ENCODE measurements around the gene ARVCF. TPM values are rescaled to one million over a fixed set of nuclear protein-coding genes. Genes with fewer than 3 reads are reported as not detected.

The ARVCF gene
- total RNA-seq, 3 donors from 2014 or later (not counting 1 experiment from before 2014, with no cell fraction given), result 37.8 to 62.0 (median 38.7) TPM

- peak overlapping the region; percentile 68 for H3K4me3 ChIP-seq (ENCODE audit: low read length)
- WGBS (ENCODE audit: insufficient coverage), result 80% methylated on average over 8 of the region's 8 CpGs
- H3K4me1 Mint-ChIP-seq, result peaks cover 24 to 51% of the 10 kb centered on the region in 2 donors
- H3K9me3 ChIP-seq (ENCODE audit: control insufficient read depth, insufficient read depth, low read length), result no peaks in the 10 kb centered on the region
- no peaks in the 10 kb centered on the region for H3K9me3 Mint-ChIP-seq
- peak overlapping the region; percentile 94 for H3K4me3 Mint-ChIP-seq
- DNase-seq, result no peak
- H3K4me1 ChIP-seq (ENCODE audit: control insufficient read depth, insufficient read depth, low read length), result peaks cover 48% of the 10 kb centered on the region
- peak overlapping the region; percentile 84 to 87 for H3K27ac Mint-ChIP-seq
- peaks cover 2% of the 10 kb centered on the region for H3K36me3 ChIP-seq (ENCODE audit: control insufficient read depth, insufficient read depth, low read length)
- H3K27me3 Mint-ChIP-seq (ENCODE audit: low read depth in 2 of 2), result no peaks in the 10 kb centered on the region
- no peaks in the 10 kb centered on the region for H3K36me3 Mint-ChIP-seq
- no peaks in the 10 kb centered on the region for H3K27me3 ChIP-seq (ENCODE audit: control insufficient read depth, insufficient read depth, low read length)
- intact Hi-C loops (cut with micrococcal nuclease), result loop anchor here (2.0 kb wide), 2 partner anchors 49 to 61 kb away; partner anchors contain the start of gene DGCR8
- TF ChIP-seq CTCF (IDR thresholded peaks at IDR 0.05), result no peak
- H3K27ac ChIP-seq (ENCODE audit: low read length), result peak overlapping the region; percentile 87
- ATAC-seq, result no peak
Observed at GRCh38 chr22:20019661-20020532, 3.3 kb upstream of the ARVCF start.

DNA sequence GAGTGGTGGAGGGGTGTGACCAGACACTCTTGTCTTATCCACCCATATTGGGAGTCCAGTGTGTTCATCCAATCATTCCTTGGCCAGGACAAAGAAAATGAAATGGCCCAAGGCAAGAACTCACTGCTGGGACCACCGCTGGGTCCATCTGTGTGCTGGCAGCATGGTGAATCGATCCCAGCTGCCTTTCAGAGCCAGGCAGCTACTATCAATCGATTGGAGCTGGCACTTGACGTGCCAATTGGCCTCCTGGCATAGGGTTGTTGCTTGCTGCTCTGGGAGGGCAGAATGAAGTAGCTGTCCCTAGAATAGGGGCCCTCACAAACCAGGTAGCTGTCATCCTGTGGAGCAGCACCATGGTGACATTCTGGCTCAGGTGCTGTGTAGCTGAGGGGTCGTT lies 1.4 kb upstream of the ARVCF start:
- Histone ChIP-seq H3K27me3 (ENCODE audit: control insufficient read depth, insufficient read depth, low read length) (no peaks in the 10 kb centered on the region), H3K9me3 (ENCODE audit: control insufficient read depth, insufficient read depth, low read length) (no peaks in the 10 kb centered on the region), H3K27ac (ENCODE audit: low read length) (no peak overlapping the region), H3K4me1 (ENCODE audit: control insufficient read depth, insufficient read depth, low read length) (peaks cover 52% of the 10 kb centered on the region), H3K36me3 (ENCODE audit: control insufficient read depth, insufficient read depth, low read length) (no peaks in the 10 kb centered on the region), H3K4me3 (ENCODE audit: low read length) (no peak overlapping the region)
- H3K4me3 Mint-ChIP-seq, result peak overlapping the region; percentile 92
- H3K9me3 Mint-ChIP-seq, result no peaks in the 10 kb centered on the region
- no peaks in the 10 kb centered on the region for H3K27me3 Mint-ChIP-seq (ENCODE audit: low read depth in 2 of 2)
- ATAC-seq (no peak), DNase-seq (no peak)
- intact Hi-C loops (cut with micrococcal nuclease), result no loop called here
- 92% methylated on average over 5 of the region's 5 CpGs for WGBS (ENCODE audit: insufficient coverage)
- H3K36me3 Mint-ChIP-seq, result no peaks in the 10 kb centered on the region
- no peak for TF ChIP-seq CTCF (IDR thresholded peaks at IDR 0.05)
- peaks cover 25 to 43% of the 10 kb centered on the region in 2 donors for H3K4me1 Mint-ChIP-seq
- H3K27ac Mint-ChIP-seq, result no peak overlapping the region

DNA sequence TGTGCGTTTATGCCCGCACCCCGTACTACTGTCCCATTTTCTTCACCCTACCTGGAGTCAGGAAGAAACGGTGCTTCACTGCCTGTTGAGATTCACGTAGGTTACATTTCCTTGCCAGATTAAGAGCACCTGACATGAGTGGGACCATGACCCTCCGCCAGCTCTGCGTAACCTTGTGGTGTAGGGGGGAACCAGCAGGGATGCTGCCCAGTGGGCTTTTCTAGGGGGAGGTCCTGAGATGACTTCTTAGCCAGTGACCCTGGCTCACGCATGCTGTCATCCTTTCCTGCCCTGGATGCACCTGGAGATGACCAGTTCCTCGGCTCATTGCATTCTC lies 967 bp upstream of the ARVCF start:
- no peaks in the 10 kb centered on the region for H3K27me3 Mint-ChIP-seq (ENCODE audit: low read depth in 2 of 2)
- Histone ChIP-seq H3K4me3 (ENCODE audit: low read length) (no peak overlapping the region), H3K36me3 (ENCODE audit: control insufficient read depth, insufficient read depth, low read length) (no peaks in the 10 kb centered on the region), H3K27me3 (ENCODE audit: control insufficient read depth, insufficient read depth, low read length) (no peaks in the 10 kb centered on the region), H3K9me3 (ENCODE audit: control insufficient read depth, insufficient read depth, low read length) (no peaks in the 10 kb centered on the region), H3K4me1 (ENCODE audit: control insufficient read depth, insufficient read depth, low read length) (peaks cover 52% of the 10 kb centered on the region), H3K27ac (ENCODE audit: low read length) (no peak overlapping the region)
- H3K27ac Mint-ChIP-seq, result peak overlapping the region in 1 of 2 donors; percentile 76
- H3K9me3 Mint-ChIP-seq, result no peaks in the 10 kb centered on the region
- 66% methylated on average over 9 of the region's 9 CpGs for WGBS (ENCODE audit: insufficient coverage)
- intact Hi-C loops (cut with micrococcal nuclease), result loop anchor here (2.0 kb wide), 1 partner anchor 31 kb away; no protein-coding TSS in a partner anchor
- DNase-seq, result no peak
- peaks cover 23 to 39% of the 10 kb centered on the region in 2 donors for H3K4me1 Mint-ChIP-seq
- no peaks in the 10 kb centered on the region for H3K36me3 Mint-ChIP-seq
- ATAC-seq, result no peak
- TF ChIP-seq CTCF (IDR thresholded peaks at IDR 0.05), result no peak
- peak overlapping the region; percentile 92 for H3K4me3 Mint-ChIP-seq

Measured in natural killer cell (primary cell).